Lower leg skin (tissue), 3 donors: ENCODE results near the gene FBXO8.

Experiments
- POLR2A ChIP-seq, 2 donors: fragments of 450-650 bp; IDR thresholded peaks; one replicate each; pipeline ENCODE4 v1.6.1; 2016 to 2017; ENCODE audit warnings: antibody characterized with exemption in 2 of 2, mild to moderate bottlenecking in 1 of 2, moderate library complexity in 1 of 2
- TF ChIP-seq, protein P1 (sequence below), 3 donors: fragments of 450-650 bp; IDR thresholded peaks; one replicate each; pipeline ENCODE4 v1.5.1; 2016; ENCODE audit warnings: antibody characterized with exemption in 3 of 3, mild to moderate bottlenecking in 3 of 3, moderate library complexity in 2 of 3

DNA sequence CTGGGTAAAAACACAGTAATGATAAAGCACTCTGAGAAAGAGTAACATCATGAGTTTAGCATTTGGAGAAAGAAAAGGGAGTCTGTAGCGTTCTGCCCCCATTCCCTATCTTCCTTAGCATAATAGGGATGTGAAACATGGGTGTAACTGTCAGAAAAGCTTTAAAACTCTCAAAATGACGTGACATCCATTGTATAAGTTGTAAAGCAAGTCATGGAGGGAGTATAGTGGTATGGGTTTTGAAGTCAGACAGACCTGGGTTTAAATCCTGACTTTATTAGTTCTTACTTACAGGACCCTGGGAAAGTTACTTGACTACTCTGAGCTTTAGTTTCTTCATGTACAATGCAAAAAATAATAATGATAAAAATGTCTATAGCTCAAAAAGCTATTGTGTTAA, 17.1 kb downstream of the FBXO8 start:
- TF ChIP-seq, protein P1, sequence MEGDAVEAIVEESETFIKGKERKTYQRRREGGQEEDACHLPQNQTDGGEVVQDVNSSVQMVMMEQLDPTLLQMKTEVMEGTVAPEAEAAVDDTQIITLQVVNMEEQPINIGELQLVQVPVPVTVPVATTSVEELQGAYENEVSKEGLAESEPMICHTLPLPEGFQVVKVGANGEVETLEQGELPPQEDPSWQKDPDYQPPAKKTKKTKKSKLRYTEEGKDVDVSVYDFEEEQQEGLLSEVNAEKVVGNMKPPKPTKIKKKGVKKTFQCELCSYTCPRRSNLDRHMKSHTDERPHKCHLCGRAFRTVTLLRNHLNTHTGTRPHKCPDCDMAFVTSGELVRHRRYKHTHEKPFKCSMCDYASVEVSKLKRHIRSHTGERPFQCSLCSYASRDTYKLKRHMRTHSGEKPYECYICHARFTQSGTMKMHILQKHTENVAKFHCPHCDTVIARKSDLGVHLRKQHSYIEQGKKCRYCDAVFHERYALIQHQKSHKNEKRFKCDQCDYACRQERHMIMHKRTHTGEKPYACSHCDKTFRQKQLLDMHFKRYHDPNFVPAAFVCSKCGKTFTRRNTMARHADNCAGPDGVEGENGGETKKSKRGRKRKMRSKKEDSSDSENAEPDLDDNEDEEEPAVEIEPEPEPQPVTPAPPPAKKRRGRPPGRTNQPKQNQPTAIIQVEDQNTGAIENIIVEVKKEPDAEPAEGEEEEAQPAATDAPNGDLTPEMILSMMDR (IDR thresholded peaks at IDR 0.05), result no peak
- TF ChIP-seq POLR2A (IDR thresholded peaks at IDR 0.05), result no peak
